Small intestine (tissue), 7 donors: Measurements from ENCODE around the gene ADAP1. TPM values are rescaled to one million over a fixed set of nuclear protein-coding genes. Genes with fewer than 3 reads are reported as not detected.

ENCODE experiments used
- DNase-seq, 2 donors: peaks; one replicate each; pipeline versions ENCODE4 v3.0.0 to v3.0.0-alpha.2; 2013
- FAIRE-seq: peaks from 2 replicates; lab custom pipeline; 2012; peaks lifted over from hg19 to GRCh38; lab: Jason Lieb, UNC
- H3K27ac ChIP-seq, 3 donors: one replicate each; pipeline ENCODE4 v1.5.1; 2013; ENCODE audit warnings: low read length in 2 of 3, mild to moderate bottlenecking in 2 of 3, control low read depth in 1 of 3, inconsistent platforms in 1 of 3, low read depth in 1 of 3, moderate library complexity in 1 of 3
- H3K27me3 ChIP-seq, 3 donors: one replicate each; pipeline ENCODE4 v1.6.1; 2013; ENCODE audit warnings: low read length in 3 of 3, inconsistent platforms in 1 of 3; ENCODE audit not compliant: control insufficient read depth in 3 of 3, insufficient read depth in 3 of 3
- H3K36me3 ChIP-seq, 3 donors: one replicate each; pipeline ENCODE4 v1.6.1; 2013; ENCODE audit warnings: low read length in 3 of 3, inconsistent platforms in 1 of 3, low read depth in 1 of 3, mild to moderate bottlenecking in 1 of 3, moderate library complexity in 1 of 3; ENCODE audit not compliant: control insufficient read depth in 3 of 3, insufficient read depth in 2 of 3
- H3K4me1 ChIP-seq, 3 donors: one replicate each; pipeline ENCODE4 v1.6.1; 2013; ENCODE audit warnings: low read length in 2 of 3, inconsistent platforms in 1 of 3, low read depth in 1 of 3, mild to moderate bottlenecking in 1 of 3, moderate library complexity in 1 of 3; ENCODE audit not compliant: control insufficient read depth in 3 of 3, insufficient read depth in 2 of 3
- H3K4me3 ChIP-seq, 3 donors: one replicate each; pipeline ENCODE4 v1.5.1; 2013; ENCODE audit warnings: low read length in 3 of 3, control low read depth in 1 of 3, inconsistent platforms in 1 of 3, low read depth in 1 of 3, mild to moderate bottlenecking in 1 of 3, moderate library complexity in 1 of 3
- H3K9me3 ChIP-seq, 2 donors: one replicate each; pipeline ENCODE4 v1.6.1; 2013; ENCODE audit warnings: low read depth in 1 of 2, low read length in 1 of 2; ENCODE audit not compliant: control insufficient read depth in 2 of 2, insufficient read depth in 1 of 2
- WGBS, 3 donors: extraction: QIAGEN DNeasy Blood & Tissue Kit; methylation state at CpG; one replicate each; pipeline ENCODE4 v1.1.7; 2013; 5-methylcytosine and 5-hydroxymethylcytosine counted together
- polyA plus RNA-seq, 4 donors: library from polyadenylated mRNA; stranded (reverse) in 3 of 4; unstranded in 1 of 4; fragments of 200-250 nt in 3 of 4; fragments of 120-200 nt in 1 of 4; gene quantifications; one replicate each; pipeline versions ENCODE4 v1.2.1 to v1.2.3, GENCODE V29; 2013
- donor health status: healthy with polysubstance abuse.
- donor health status: control.
- donor health status: control.
- donor health status: Bipolar disorder and iron deficiency.
- donor health status: healthy.

ADAP1 gene
- polyA plus RNA-seq, 4 donors = 69.2 to 113 (median 86.7) TPM

GRCh38 chr7:921581-922333 lies 32.7 kb downstream of the ADAP1 start:
- 40 to 59% (median 42%) methylated on average over 36 of the region's 36 CpGs for WGBS, 3 donors
- DNase-seq (peak in 1 of 2 donors; percentile 34), FAIRE-seq (no peak)
- Histone ChIP-seq H3K27ac (peak overlapping the region; percentile 20 to 55 (median 34)), H3K9me3 (no peaks in the 10 kb centered on the region), H3K4me3 (no peak overlapping the region), H3K36me3 (peaks cover 0 to 77% (median 2%) of the 10 kb centered on the region in 3 donors), H3K4me1 (peaks cover 11 to 62% (median 21%) of the 10 kb centered on the region in 3 donors), H3K27me3 (no peaks in the 10 kb centered on the region)

- DNase-seq (no peak), FAIRE-seq (no peak)
- H3K27me3 ChIP-seq = no peaks in the 10 kb centered on the region
- no peak overlapping the region for H3K4me3 ChIP-seq
- peak overlapping the region in 1 of 3 donors; percentile 24 for H3K27ac ChIP-seq
- H3K36me3 ChIP-seq = peaks cover 0 to 81% (median 2%) of the 10 kb centered on the region in 3 donors
- peaks cover 9 to 62% (median 21%) of the 10 kb centered on the region in 3 donors for H3K4me1 ChIP-seq
- no peaks in the 10 kb centered on the region for H3K9me3 ChIP-seq
- WGBS, 3 donors = 51 to 80% (median 62%) methylated on average over 15 of the region's 15 CpGs
Measured at GRCh38 chr7:921071-921461, 33.4 kb downstream of the ADAP1 start.

DNA sequence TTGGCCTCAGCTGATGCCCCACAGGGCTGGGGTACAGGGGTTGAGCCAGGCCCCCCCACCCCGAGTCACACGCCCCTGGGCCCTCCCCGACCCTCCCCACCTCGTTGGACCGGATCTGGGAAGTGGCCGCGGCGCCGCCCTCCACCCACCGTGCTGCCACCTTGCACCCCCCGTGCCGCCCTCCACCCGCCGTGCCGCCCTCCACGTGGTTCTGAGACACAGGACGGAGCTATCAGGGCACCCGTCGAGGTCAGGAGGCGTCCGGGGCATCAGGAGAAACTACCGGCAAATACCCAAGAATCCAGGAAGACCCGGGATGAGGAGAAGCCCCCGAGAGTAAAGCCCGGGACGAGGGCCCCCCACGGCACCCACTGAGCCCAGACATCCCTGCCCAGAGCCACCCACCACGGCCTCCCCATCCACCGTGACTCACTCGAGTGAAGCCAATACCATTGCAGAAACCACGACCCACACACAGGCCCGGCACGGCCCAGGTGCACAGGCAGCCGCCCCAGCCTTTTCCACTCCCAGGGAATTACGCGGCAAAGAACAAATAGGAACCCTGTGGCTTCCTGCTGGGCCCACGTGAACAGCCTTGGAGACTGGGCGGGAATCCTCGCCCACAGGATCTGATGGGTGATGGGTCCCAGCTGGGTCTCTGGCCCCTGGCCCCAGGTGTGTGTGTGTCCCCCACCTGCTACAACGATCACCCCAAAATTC lies 34.0 kb downstream of the ADAP1 start:
- Histone ChIP-seq H3K4me1 (peaks cover 9 to 58% (median 17%) of the 10 kb centered on the region in 3 donors), H3K36me3 (peaks cover 0 to 80% (median 2%) of the 10 kb centered on the region in 3 donors), H3K4me3 (no peak overlapping the region), H3K27ac (no peak overlapping the region), H3K9me3 (no peaks in the 10 kb centered on the region), H3K27me3 (no peaks in the 10 kb centered on the region)
- 24 to 69% (median 56%) methylated on average over 26 to 40 of the region's 40 CpGs for WGBS, 3 donors
- DNase-seq (peak in 1 of 2 donors; percentile 66), FAIRE-seq (no peak)

DNA sequence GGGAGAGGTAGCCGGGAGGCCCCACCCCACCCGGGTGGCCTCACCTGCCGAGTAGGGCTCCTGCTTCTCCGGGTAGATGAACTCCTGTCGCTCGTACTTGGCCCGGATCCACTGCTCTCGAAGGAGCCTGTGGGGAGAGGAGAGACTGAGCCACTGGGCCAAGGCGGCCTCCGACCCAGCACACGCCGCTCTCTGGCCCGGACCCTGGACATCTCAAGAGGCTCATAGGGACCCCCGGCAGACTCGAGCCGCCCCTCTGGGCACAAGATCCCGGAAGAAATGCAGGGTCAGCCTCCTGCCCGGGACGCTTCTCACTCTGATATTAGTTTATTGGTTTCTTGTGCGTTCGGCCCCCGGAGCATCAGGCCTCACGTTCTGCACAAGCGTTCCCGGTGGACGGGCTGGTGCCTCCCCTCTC lies 34.5 kb downstream of the ADAP1 start:
- peak in 1 of 2 donors; percentile 61 for DNase-seq
- Histone ChIP-seq H3K9me3 (no peaks in the 10 kb centered on the region), H3K27me3 (no peaks in the 10 kb centered on the region), H3K4me1 (peaks cover 7 to 58% (median 15%) of the 10 kb centered on the region in 3 donors), H3K27ac (no peak overlapping the region), H3K36me3 (peaks cover 0 to 82% (median 2%) of the 10 kb centered on the region in 3 donors), H3K4me3 (no peak overlapping the region)
- no peak for FAIRE-seq
- 21 to 76% (median 38%) methylated on average over 17 to 26 of the region's 26 CpGs for WGBS, 3 donors

- Histone ChIP-seq H3K4me3 (no peak overlapping the region), H3K4me1 (peaks cover 2 to 59% (median 10%) of the 10 kb centered on the region in 3 donors), H3K9me3 (no peaks in the 10 kb centered on the region), H3K27me3 (no peaks in the 10 kb centered on the region), H3K27ac (no peak overlapping the region), H3K36me3 (peaks cover 0 to 80% (median 2%) of the 10 kb centered on the region in 3 donors)
- WGBS, 3 donors = 79 to 91% (median 81%) methylated on average over 10 to 13 of the region's 13 CpGs
- DNase-seq (no peak), FAIRE-seq (no peak)
Measured at GRCh38 chr7:919114-919442, 35.4 kb downstream of the ADAP1 start.

GRCh38 chr7:918441-919113 lies 35.9 kb downstream of the ADAP1 start:
- WGBS, 3 donors = 83 to 90% (median 86%) methylated on average over 16 to 21 of the region's 21 CpGs
- Histone ChIP-seq H3K4me3 (no peak overlapping the region), H3K4me1 (peaks cover 2 to 61% (median 7%) of the 10 kb centered on the region in 3 donors), H3K9me3 (no peaks in the 10 kb centered on the region), H3K27me3 (no peaks in the 10 kb centered on the region), H3K27ac (no peak overlapping the region), H3K36me3 (peaks cover 0 to 78% (median 2%) of the 10 kb centered on the region in 3 donors)
- DNase-seq (no peak), FAIRE-seq (no peak)

GRCh38 chr7:918118-918425 lies 36.4 kb downstream of the ADAP1 start:
- Histone ChIP-seq H3K36me3 (peaks cover 0 to 75% (median 2%) of the 10 kb centered on the region in 3 donors), H3K4me3 (no peak overlapping the region), H3K27me3 (no peaks in the 10 kb centered on the region), H3K9me3 (no peaks in the 10 kb centered on the region), H3K4me1 (peaks cover 2 to 58% (median 6%) of the 10 kb centered on the region in 3 donors), H3K27ac (no peak overlapping the region)
- DNase-seq = no peak
- FAIRE-seq = no peak
- WGBS, 3 donors = 85 to 96% (median 93%) methylated on average over 9 of the region's 9 CpGs
